Mucosa of descending colon (tissue), 3 donors: ENCODE measurements around the gene HOXA3. TPM values are rescaled to one million over a fixed set of nuclear protein-coding genes. Genes with fewer than 3 reads are reported as not detected.

Experiments
- ATAC-seq: fragments of 200-7000 bp; cut with Tn5 transposase; one replicate; pipeline ENCODE4 v1.9.1; 2020; ENCODE audit warnings: mild to moderate bottlenecking, moderate library complexity
- DNase-seq, 3 donors: peaks; one replicate each; pipeline ENCODE4 v3.0.0-alpha.2; 2020
- H3K36me3 ChIP-seq: fragments of 200-600 bp; one replicate; pipeline ENCODE4 v1.8.0; 2021; ENCODE audit warnings: low read depth, mild to moderate bottlenecking
- H3K4me1 ChIP-seq: fragments of 200-600 bp; one replicate; pipeline ENCODE4 v1.8.0; 2021; ENCODE audit warnings: low read depth, mild to moderate bottlenecking
- H3K4me3 ChIP-seq: fragments of 200-600 bp; one replicate; pipeline ENCODE4 v1.8.0; 2021; ENCODE audit warnings: mild to moderate bottlenecking
- H3K9me3 ChIP-seq: fragments of 200-600 bp; one replicate; pipeline ENCODE4 v1.8.0; 2021; ENCODE audit warnings: mild to moderate bottlenecking
- intact Hi-C, 2 donors: fragments of 100-400 bp; cut with DNase I in 1 of 2; cut with micrococcal nuclease in 1 of 2; formaldehyde crosslinking; loops; one replicate each; pipeline versions ENCODE4 v1.11.0 to v1.11.1; 2022; cut with DNase I, micrococcal nuclease
- total RNA-seq, 3 donors: library from RNA; stranded (reverse); fragmentation: NEBNext Ultra II Directional in 2 of 3; extraction: Animal tissue kit (Norgen Biotek cat#: 25700) in 2 of 3; gene quantifications; one replicate each; pipeline versions ENCODE4 v1.2.1 to v1.2.4, GENCODE V29; 2021 to 2023
- TF ChIP-seq, protein P1 (sequence below): fragments of 200-600 bp; IDR thresholded peaks from one replicate; pipeline ENCODE4 v1.8.0; 2022; ENCODE audit warnings: antibody characterized with exemption, mild to moderate bottlenecking
- donor health status: DM: no; HTN: no; CAD: no; lungs with moderate emphysema.
- donor health status: DM: no; HTN: no; CAD: no.
- donor health status: DM: no; HTN: yes; CAD: no.

HOXA3 gene
- total RNA-seq, 3 donors from 2014 or later = 19.9 to 38.1 (median 20.5) TPM

DNA sequence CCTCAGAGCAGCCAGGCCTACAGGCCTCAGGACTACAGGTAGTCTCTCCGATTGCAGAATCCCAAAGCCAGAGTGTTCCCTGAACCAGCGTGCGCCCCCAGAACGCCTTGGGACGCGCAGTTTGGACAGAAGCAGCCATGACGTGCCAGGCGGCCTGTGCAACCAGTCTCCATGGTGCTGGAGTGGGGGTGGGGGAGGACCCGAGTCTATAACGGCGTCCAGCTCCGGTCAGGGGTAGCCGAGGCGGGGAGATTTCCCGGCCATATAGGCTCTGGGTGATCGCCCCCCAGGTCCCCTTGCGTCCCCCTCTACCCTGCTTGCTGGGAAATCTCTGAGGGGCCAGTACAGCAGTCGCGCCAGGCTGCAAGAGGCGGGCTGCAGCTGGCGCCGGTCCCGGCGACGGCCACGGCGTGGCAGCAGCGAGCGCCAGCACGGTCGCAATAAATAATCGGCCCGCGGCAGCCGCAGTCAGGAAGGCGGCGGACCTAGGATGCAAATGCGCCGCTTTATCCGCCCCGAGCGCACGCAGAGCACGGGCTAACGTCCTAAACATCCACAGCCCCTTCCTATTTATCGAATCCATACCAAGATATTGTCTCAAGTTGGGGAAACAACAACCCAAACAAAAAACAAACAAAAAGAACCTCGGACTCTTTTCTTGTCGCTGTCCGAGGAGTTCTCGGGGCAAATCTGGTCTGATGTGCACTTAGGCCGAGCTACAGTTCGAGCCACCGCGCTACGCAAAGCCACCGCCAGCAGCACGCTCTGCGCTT is 1.6 kb downstream of the HOXA3 start:
- Histone ChIP-seq H3K4me1 (peaks cover 43% of the 10 kb centered on the region), H3K4me3 (peak overlapping the region; percentile 74), H3K36me3 (no peaks in the 10 kb centered on the region), H3K9me3 (no peaks in the 10 kb centered on the region)
- ATAC-seq (peak; percentile 55), DNase-seq (peak; percentile 84 to 90 (median 87))
- TF ChIP-seq, protein P1, sequence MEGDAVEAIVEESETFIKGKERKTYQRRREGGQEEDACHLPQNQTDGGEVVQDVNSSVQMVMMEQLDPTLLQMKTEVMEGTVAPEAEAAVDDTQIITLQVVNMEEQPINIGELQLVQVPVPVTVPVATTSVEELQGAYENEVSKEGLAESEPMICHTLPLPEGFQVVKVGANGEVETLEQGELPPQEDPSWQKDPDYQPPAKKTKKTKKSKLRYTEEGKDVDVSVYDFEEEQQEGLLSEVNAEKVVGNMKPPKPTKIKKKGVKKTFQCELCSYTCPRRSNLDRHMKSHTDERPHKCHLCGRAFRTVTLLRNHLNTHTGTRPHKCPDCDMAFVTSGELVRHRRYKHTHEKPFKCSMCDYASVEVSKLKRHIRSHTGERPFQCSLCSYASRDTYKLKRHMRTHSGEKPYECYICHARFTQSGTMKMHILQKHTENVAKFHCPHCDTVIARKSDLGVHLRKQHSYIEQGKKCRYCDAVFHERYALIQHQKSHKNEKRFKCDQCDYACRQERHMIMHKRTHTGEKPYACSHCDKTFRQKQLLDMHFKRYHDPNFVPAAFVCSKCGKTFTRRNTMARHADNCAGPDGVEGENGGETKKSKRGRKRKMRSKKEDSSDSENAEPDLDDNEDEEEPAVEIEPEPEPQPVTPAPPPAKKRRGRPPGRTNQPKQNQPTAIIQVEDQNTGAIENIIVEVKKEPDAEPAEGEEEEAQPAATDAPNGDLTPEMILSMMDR = peak; percentile 94
- intact Hi-C loops = loop anchor here in 1 of 2 donors (10.0 kb wide), 1 partner anchor 776 kb away; no protein-coding TSS in a partner anchor

DNA sequence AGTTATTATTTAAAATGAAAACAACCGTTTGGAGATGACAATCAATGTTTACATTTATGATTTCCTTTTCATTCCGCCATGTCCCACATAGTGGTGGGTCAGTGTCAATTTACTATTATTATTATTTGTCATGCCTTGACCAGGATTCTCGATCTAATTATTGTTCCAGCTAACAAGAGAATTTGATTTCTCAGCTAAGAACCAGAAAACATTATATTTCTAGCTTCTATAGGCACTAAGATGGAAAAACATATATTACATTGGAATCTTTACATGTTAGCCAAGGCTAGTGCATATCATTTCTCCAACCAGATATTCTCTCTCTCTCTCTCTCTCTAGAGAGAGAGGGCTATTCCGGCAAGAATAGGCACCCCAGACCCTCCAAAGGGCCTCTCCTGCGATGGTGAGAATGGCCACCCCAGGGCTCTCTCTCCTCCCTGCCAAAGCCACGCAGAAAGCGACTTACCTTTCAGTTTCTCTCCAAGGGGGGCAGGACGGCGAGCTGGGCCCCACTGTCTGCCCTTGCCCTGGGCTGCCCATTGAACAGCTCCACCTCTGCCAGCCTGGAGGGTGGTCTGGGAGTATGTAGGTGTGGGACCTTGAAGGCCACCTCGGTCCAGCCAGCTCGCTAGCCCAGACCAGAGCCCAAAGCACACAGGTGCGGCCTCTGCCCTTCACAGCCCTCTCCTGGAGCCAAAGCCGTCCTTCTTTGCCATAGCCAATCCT is 2.4 kb downstream of the HOXA3 start:
- Histone ChIP-seq H3K36me3 (no peaks in the 10 kb centered on the region), H3K9me3 (no peaks in the 10 kb centered on the region), H3K4me3 (peak overlapping the region; percentile 74), H3K4me1 (peaks cover 41% of the 10 kb centered on the region)
- peak in 2 of 3 donors; percentile 52 to 61 for DNase-seq
- no peak for ATAC-seq
- intact Hi-C loops = loop anchor here (5.0 to 10.0 kb wide), 2 partner anchors 468 to 775 kb away; no protein-coding TSS in a partner anchor
- TF ChIP-seq, protein P1 = no peak

DNA sequence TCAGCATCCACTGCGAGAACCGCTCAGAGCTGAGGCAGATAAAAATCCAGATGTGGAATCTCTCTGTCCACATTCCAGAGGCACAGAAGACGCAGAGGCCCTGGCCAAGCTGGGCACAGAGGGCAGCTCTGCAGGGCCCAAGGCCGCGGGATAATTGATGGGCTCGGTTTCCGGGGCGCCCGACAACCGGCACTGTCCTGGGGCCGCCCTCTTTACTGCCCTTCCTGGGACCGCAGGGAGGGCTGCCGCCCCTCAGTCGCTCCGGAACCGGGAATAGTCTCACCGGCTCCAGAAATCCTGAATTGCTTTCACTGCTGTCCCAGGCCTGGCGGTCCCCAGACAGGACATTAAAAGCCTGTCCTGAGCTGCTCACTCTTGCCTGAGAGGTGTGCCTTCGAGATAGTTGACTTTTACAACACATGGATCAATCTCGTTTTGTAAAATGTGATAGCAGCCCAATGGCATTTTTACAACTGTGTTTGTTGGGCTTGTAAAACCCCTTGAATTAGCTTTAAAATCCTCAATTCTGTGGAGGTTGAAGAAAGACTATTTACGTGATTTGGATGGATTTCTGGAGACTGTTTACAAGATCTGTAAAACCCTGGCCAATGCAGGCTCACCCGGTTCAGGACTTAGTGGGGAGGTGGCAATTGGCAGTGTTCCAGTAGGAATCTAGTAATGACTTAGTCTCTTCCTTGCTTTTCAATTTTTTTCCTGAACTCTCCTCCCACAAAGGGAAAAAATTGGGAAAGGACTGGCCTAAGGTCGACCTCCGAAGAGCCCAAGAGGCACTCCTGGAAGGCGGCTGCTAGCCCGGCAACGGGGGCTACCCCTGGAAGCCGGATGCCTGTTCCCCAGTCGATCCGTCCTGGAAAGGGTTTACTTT is 3.4 kb downstream of the HOXA3 start:
- intact Hi-C loops = loop anchor here in 1 of 2 donors (5.0 kb wide), 1 partner anchor 467 kb away; no protein-coding TSS in a partner anchor
- Histone ChIP-seq H3K4me3 (peak overlapping the region; percentile 15), H3K4me1 (peaks cover 33% of the 10 kb centered on the region), H3K9me3 (no peaks in the 10 kb centered on the region), H3K36me3 (no peaks in the 10 kb centered on the region)
- peak; percentile 21 for ATAC-seq
- TF ChIP-seq, protein P1 = no peak
- peak in 2 of 3 donors; percentile 66 to 68 for DNase-seq

DNA sequence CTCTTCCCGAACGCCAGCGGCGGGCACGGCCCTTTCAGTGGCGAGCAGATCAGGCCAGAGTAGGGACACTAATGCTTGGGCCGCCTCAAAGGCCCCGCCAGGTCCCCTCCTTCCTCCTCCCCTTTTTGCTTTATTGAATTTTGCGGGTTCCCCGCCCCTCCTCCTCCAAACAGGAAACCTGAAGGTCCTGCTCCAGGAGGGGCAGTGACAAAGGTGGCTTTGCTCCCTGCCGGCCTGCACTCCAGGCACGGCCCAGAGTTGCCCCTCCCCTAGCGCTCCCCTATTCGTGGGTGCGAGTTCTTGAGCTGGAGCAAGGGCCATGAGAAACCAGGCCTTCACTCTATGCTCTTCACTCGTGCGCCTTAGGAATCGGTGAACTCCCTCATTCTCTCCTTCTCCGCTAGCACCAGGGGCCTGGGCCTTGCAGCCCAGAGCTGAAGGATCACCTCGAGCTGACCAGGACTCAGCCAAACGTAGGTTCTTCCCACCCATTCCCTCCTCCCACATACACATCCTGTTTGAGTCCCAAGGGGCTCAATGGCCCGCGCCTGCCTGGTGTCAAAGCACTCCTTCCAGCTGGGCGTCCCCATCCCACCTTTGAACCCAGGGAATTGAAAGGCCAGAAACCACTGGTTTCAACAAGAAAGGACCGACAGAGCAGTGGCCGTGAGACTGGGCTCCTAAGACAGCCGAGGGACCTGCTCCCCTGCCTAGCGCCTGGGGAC is 4.2 kb downstream of the HOXA3 start:
- H3K36me3 ChIP-seq = no peaks in the 10 kb centered on the region
- peak; percentile 78 to 84 (median 79) for DNase-seq
- peak; percentile 25 for ATAC-seq
- peak overlapping the region; percentile 15 for H3K4me3 ChIP-seq
- H3K9me3 ChIP-seq = no peaks in the 10 kb centered on the region
- intact Hi-C loops = loop anchor here in 1 of 2 donors (5.0 kb wide), 1 partner anchor 466 kb away; no protein-coding TSS in a partner anchor
- H3K4me1 ChIP-seq = peaks cover 31% of the 10 kb centered on the region
- TF ChIP-seq, protein P1 = no peak
